GM19324 (cell line): ENCODE measurements around the gene NETO1.

Experiments
- ATAC-seq: cut with Tn5 transposase; IDR thresholded peaks from one replicate; pipeline ENCODE4 v1.9.1; 2021; ENCODE audit warnings: mild to moderate bottlenecking, moderate library complexity; ENCODE audit not compliant: unreplicated experiment, low FRiP score

NETO1 gene

DNA sequence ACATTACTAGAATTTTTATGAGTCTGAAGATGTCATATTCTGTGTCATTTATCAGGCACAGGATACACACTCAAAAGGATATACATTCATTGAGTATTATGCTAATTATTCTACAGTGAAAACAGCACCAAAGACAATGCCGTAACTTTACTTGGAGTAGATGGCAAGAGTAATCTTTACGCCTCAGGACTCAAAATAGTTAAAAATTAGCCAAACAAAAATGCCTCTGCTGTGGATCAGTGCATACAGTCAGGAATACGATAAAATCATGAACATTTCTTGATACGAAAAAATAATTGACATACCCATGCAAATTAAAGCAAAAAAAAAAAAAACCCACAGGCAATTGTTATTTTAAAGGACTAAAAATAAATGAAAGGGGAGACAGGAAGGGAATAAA is 129.7 kb downstream of the NETO1 start:
- no peak for ATAC-seq

GRCh38 chr18:72727776-72728175 is 140.0 kb downstream of the NETO1 start:
- ATAC-seq, result no peak

- no peak for ATAC-seq
Measured at GRCh38 chr18:72727038-72727655, 140.6 kb downstream of the NETO1 start.

- no peak for ATAC-seq
Measured at GRCh38 chr18:72726201-72726600, 141.6 kb downstream of the NETO1 start.

DNA sequence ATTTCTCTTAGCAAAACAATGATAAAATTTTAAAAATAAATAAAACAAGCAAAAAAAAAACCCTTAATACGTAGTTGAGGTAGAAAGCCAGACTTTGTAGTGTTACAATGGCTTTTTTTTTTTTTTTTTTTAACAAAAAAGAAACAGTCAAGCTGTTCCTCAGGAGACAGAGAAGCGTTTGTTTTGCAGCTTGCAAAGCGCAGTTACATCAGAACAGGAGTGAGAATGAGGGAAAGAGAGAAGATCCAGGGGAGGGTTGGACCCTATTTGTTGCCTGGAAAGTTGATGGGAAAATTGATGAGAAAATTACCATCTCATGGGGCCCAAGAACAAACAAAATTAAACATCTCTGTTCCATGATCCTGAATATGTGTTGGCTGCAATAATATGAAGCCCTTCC is 146.5 kb downstream of the NETO1 start:
- no peak for ATAC-seq

DNA sequence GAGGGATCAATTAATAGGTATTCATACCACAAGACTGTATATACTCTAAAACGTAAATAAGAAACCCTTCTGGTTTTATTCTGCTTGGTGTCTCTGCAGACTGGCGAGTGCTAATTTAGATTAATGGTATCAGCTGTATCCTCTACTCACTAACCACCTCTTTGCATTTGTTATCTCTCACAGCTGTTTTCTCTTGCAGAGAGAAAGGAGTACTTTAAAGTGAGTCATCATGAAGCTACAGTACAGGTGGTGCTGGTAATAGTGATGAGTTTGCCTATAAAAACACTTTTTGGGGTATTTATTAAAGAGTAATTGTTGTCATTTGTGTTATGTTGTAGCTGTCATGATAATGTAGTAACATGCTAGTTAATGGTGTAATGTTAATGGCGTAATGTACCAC is 147.7 kb downstream of the NETO1 start:
- ATAC-seq, result no peak

DNA sequence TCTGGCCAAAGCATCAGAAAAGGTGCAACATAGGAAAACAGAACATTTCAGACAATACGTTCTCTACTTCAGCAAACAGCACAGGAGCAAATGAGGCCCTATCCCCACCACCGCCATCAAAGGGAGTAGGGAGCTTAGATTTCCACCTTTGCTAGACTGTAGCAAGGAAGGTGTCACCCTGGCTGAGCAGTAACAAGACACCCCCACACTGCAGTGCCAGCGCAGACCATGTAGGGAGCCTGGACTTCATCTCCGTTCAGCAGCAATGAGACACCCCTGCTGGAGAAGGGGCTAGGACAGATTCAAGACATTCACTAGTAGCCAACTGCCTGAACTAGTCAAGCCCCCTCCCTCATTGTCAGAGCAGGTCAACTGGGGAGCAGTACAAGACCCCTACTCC is 163.6 kb downstream of the NETO1 start:
- ATAC-seq, result no peak

DNA sequence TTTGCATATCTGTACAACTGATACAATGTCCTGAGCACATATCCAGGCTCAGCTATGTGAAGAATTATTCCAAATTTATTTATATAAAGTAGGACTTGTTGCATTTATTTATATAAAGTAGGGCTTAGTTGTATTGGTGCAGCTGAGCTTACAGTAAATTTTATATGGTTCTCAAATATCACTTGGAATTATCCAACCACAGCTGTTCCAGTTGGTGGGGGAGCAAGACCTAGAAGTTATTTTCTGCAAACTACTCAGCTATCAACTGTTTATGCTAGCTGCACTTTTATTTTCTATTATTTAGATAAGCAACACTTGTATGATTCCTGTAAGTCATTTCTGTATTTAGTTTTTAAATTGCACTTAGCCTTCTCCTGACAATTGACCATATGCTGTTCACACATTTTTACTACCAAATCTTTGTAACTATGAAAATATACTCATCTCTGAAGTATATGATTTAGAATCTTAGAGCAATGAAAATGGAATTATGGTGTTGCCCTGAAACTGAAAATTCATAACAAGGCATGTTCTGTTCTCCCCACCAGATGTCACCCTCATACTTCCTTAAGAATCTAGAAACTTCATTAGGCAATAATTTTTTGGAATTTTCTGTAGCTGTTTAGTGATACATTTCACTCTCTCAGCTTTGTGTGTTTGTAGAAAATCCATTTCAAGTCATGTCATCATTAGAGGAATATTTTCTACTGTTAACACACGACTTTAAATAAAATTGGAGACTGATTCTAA is 166.7 kb downstream of the NETO1 start:
- no peak for ATAC-seq

DNA sequence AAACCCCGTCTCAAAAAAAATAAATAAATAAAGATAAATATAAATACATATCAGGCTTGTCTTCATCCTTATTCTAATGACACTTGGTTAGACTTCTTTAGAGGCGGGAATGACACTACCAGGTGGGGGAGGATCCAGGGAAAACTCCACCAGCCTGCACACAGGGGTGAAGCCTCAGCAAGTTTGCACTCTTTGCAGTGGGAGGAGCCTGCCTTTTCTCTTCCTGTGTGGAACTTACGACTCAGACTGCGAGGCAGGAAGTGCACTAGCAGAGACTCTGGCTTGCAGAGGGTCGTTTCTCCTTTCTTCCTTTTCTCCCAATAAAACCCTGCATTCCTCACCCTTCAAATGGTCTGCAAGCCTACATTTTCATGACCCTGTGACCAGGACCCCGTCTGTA is 170.1 kb downstream of the NETO1 start:
- no peak for ATAC-seq

- ATAC-seq, result no peak
Measured at GRCh38 chr18:72692595-72692994, 175.2 kb downstream of the NETO1 start.
